Duodenal mucosa (tissue), 2 donors: Measurements from ENCODE around the gene GPR22.

Source experiments
- H3K27ac ChIP-seq: one replicate; pipeline ENCODE4 v1.7.0; 2013; ENCODE audit warnings: low read depth, low read length
- H3K27me3 ChIP-seq, 2 donors: one replicate each; pipeline ENCODE4 v1.7.0; 2013; ENCODE audit warnings: low read length in 2 of 2, control low read depth in 1 of 2; ENCODE audit not compliant: insufficient read depth in 2 of 2, control insufficient read depth in 1 of 2
- H3K36me3 ChIP-seq, 2 donors: one replicate each; pipeline ENCODE4 v1.7.0; 2013; ENCODE audit warnings: low read length in 2 of 2, control low read depth in 1 of 2; ENCODE audit not compliant: insufficient read depth in 2 of 2, control insufficient read depth in 1 of 2
- H3K4me1 ChIP-seq, 2 donors: one replicate each; pipeline ENCODE4 v1.7.0; 2013; ENCODE audit warnings: low read length in 2 of 2, control low read depth in 1 of 2; ENCODE audit not compliant: insufficient read depth in 2 of 2, control insufficient read depth in 1 of 2
- H3K4me3 ChIP-seq, 2 donors: one replicate each; pipeline ENCODE4 v1.7.0; 2013; ENCODE audit warnings: low read length in 2 of 2, low read depth in 1 of 2
- H3K9ac ChIP-seq, 2 donors: one replicate each; pipeline ENCODE4 v1.7.0; 2013; ENCODE audit warnings: low read length in 2 of 2, low read depth in 1 of 2
- H3K9me3 ChIP-seq, 2 donors: one replicate each; pipeline ENCODE4 v1.7.0; 2013; ENCODE audit warnings: low read length in 2 of 2, control low read depth in 1 of 2; ENCODE audit not compliant: control insufficient read depth in 1 of 2

GPR22 gene

GRCh38 chr7:107446988-107447387 lies 22.9 kb upstream of the GPR22 start:
- no peaks in the 10 kb centered on the region for H3K9me3 ChIP-seq
- no peaks in the 10 kb centered on the region for H3K4me1 ChIP-seq
- no peak overlapping the region for H3K27ac ChIP-seq
- H3K9ac ChIP-seq = no peak overlapping the region
- H3K27me3 ChIP-seq = no peaks in the 10 kb centered on the region
- H3K36me3 ChIP-seq = peaks cover 0 to 3% of the 10 kb centered on the region in 2 donors
- no peak overlapping the region for H3K4me3 ChIP-seq

GRCh38 chr7:107450970-107451369 lies 18.9 kb upstream of the GPR22 start:
- no peaks in the 10 kb centered on the region for H3K27me3 ChIP-seq
- H3K4me1 ChIP-seq = no peaks in the 10 kb centered on the region
- H3K4me3 ChIP-seq = no peak overlapping the region
- H3K27ac ChIP-seq = no peak overlapping the region
- no peak overlapping the region for H3K9ac ChIP-seq
- no peaks in the 10 kb centered on the region for H3K36me3 ChIP-seq
- H3K9me3 ChIP-seq = no peaks in the 10 kb centered on the region

GRCh38 chr7:107453388-107453787 lies 16.5 kb upstream of the GPR22 start:
- H3K27me3 ChIP-seq = no peaks in the 10 kb centered on the region
- no peaks in the 10 kb centered on the region for H3K4me1 ChIP-seq
- H3K9ac ChIP-seq = no peak overlapping the region
- no peak overlapping the region for H3K4me3 ChIP-seq
- H3K9me3 ChIP-seq = no peaks in the 10 kb centered on the region
- no peak overlapping the region for H3K27ac ChIP-seq
- H3K36me3 ChIP-seq = no peaks in the 10 kb centered on the region

GRCh38 chr7:107461938-107462533 lies 7.8 kb upstream of the GPR22 start:
- Histone ChIP-seq H3K27ac (no peak overlapping the region), H3K4me1 (no peaks in the 10 kb centered on the region), H3K9ac (no peak overlapping the region), H3K9me3 (no peaks in the 10 kb centered on the region), H3K36me3 (no peaks in the 10 kb centered on the region), H3K27me3 (no peaks in the 10 kb centered on the region), H3K4me3 (no peak overlapping the region)

GRCh38 chr7:107463139-107464078 lies 6.4 kb upstream of the GPR22 start:
- H3K27ac ChIP-seq = no peak overlapping the region

GRCh38 chr7:107464666-107465226 lies 5.1 kb upstream of the GPR22 start:
- no peak overlapping the region for H3K27ac ChIP-seq

More at GRCh38 chr7:107463139-107464078, 6.4 kb upstream of the GPR22 start:
- Histone ChIP-seq H3K27me3 (no peaks in the 10 kb centered on the region), H3K9me3 (no peaks in the 10 kb centered on the region), H3K4me1 (no peaks in the 10 kb centered on the region), H3K9ac (no peak overlapping the region), H3K36me3 (no peaks in the 10 kb centered on the region), H3K4me3 (no peak overlapping the region)

GRCh38 chr7:107467972-107468371 lies 1.9 kb upstream of the GPR22 start:
- no peak overlapping the region for H3K4me3 ChIP-seq
- no peaks in the 10 kb centered on the region for H3K27me3 ChIP-seq
- H3K36me3 ChIP-seq = no peaks in the 10 kb centered on the region
- no peaks in the 10 kb centered on the region for H3K4me1 ChIP-seq
- no peak overlapping the region for H3K27ac ChIP-seq
- no peaks in the 10 kb centered on the region for H3K9me3 ChIP-seq
- H3K9ac ChIP-seq = no peak overlapping the region

More at GRCh38 chr7:107464666-107465226, 5.1 kb upstream of the GPR22 start:
- Histone ChIP-seq H3K27me3 (no peaks in the 10 kb centered on the region), H3K4me3 (no peak overlapping the region), H3K9me3 (no peaks in the 10 kb centered on the region), H3K9ac (no peak overlapping the region), H3K4me1 (no peaks in the 10 kb centered on the region), H3K36me3 (no peaks in the 10 kb centered on the region)

GRCh38 chr7:107468824-107469223 lies 1.0 kb upstream of the GPR22 start:
- Histone ChIP-seq H3K27ac (no peak overlapping the region), H3K9ac (no peak overlapping the region), H3K36me3 (no peaks in the 10 kb centered on the region), H3K4me3 (no peak overlapping the region), H3K27me3 (no peaks in the 10 kb centered on the region), H3K4me1 (no peaks in the 10 kb centered on the region), H3K9me3 (no peaks in the 10 kb centered on the region)

- no peaks in the 10 kb centered on the region for H3K36me3 ChIP-seq
- H3K4me3 ChIP-seq = no peak overlapping the region
- H3K9me3 ChIP-seq = no peaks in the 10 kb centered on the region
- H3K9ac ChIP-seq = no peak overlapping the region
- H3K27me3 ChIP-seq = no peaks in the 10 kb centered on the region
- no peaks in the 10 kb centered on the region for H3K4me1 ChIP-seq
- H3K27ac ChIP-seq = no peak overlapping the region
These were observed 1.6 kb downstream of the GPR22 start for GRCh38 chr7:107471292-107472070.
